ENCODE data around the gene SMARCA1.

GRCh38 chrX:129488359-129488758 is 34.9 kb downstream of the SMARCA1 start:
- TF ChIP-seq, protein P1, sequence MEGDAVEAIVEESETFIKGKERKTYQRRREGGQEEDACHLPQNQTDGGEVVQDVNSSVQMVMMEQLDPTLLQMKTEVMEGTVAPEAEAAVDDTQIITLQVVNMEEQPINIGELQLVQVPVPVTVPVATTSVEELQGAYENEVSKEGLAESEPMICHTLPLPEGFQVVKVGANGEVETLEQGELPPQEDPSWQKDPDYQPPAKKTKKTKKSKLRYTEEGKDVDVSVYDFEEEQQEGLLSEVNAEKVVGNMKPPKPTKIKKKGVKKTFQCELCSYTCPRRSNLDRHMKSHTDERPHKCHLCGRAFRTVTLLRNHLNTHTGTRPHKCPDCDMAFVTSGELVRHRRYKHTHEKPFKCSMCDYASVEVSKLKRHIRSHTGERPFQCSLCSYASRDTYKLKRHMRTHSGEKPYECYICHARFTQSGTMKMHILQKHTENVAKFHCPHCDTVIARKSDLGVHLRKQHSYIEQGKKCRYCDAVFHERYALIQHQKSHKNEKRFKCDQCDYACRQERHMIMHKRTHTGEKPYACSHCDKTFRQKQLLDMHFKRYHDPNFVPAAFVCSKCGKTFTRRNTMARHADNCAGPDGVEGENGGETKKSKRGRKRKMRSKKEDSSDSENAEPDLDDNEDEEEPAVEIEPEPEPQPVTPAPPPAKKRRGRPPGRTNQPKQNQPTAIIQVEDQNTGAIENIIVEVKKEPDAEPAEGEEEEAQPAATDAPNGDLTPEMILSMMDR (IDR thresholded peaks at IDR 0.05; ENCODE audit: low read length): no peak
- TF ChIP-seq EZH2 (optimal IDR thresholded peaks at IDR 0.05; ENCODE audit: low read depth, low read length): no peak
- no peak for TF ChIP-seq EZH2phosphoT487 (IDR thresholded peaks at IDR 0.05; ENCODE audit: low read length)

Measured in MM.1S (cell line).